Sigmoid colon (tissue), 4 donors: ENCODE results near the gene SLC6A11.

ENCODE experiments used
- CTCF ChIP-seq, 4 experiments: fragments of 450-650 bp in 3 of 4; fragments of 200-600 bp in 1 of 4; IDR thresholded peaks; one replicate each; pipeline ENCODE4 v1.5.1; 2016 to 2019; ENCODE audit warnings: antibody characterized with exemption in 4 of 4, mild to moderate bottlenecking in 3 of 4, moderate library complexity in 2 of 4
- EP300 ChIP-seq, 4 donors: sonication (generic); formaldehyde crosslinking; IDR thresholded peaks; one replicate each; pipeline ENCODE4 v1.6.1; 2017; ENCODE audit warnings: antibody characterized with exemption in 4 of 4
- POLR2A ChIP-seq, 2 donors: fragments of 450-650 bp; IDR thresholded peaks; one replicate each; pipeline ENCODE4 v1.6.1; 2016; ENCODE audit warnings: antibody characterized with exemption in 2 of 2, mild to moderate bottlenecking in 2 of 2, moderate library complexity in 2 of 2
- POLR2AphosphoS5 ChIP-seq, 4 donors: sonication (generic); formaldehyde crosslinking; IDR thresholded peaks; one replicate each; pipeline ENCODE4 v1.6.1; 2017; ENCODE audit warnings: antibody characterized with exemption in 4 of 4

GRCh38 chr3:10912786-10913185 lies 96.8 kb downstream of the SLC6A11 start:
- TF ChIP-seq POLR2A (IDR thresholded peaks at IDR 0.05), result no peak
- no peak for TF ChIP-seq CTCF (IDR thresholded peaks at IDR 0.05)
- TF ChIP-seq POLR2AphosphoS5 (IDR thresholded peaks at IDR 0.05), result no peak
- TF ChIP-seq EP300 (IDR thresholded peaks at IDR 0.05), result no peak
